ENCODE results near the gene ZNF518B. TPM values are rescaled to one million over a fixed set of nuclear protein-coding genes. Genes with fewer than 3 reads are reported as not detected.

Gene ZNF518B
- total RNA-seq, 6 experiments from 2014 or later = 2.2 to 8.0 (median 4.4) TPM

- Histone ChIP-seq H3K9me3 (no peaks in the 10 kb centered on the region), H3K36me3 (no peaks in the 10 kb centered on the region), H3K27me3 (no peaks in the 10 kb centered on the region), H3K4me3 (no peak overlapping the region), H3K27ac (no peak overlapping the region), H3K4me1 (no peaks in the 10 kb centered on the region)
- ATAC-seq (no peak), DNase-seq (no peak)
- TF ChIP-seq CTCF (IDR thresholded peaks at IDR 0.05) = no peak
- TF ChIP-seq POLR2A (IDR thresholded peaks at IDR 0.05) = no peak
- intact Hi-C loops (cut with DNase I) = loop anchor here (5.0 to 10.0 kb wide), 2 partner anchors 248 to 251 kb away; no protein-coding TSS in a partner anchor
- WGBS (ENCODE audit: insufficient coverage, low coverage, low lambda C conversion rate, missing lambda C conversion rate) = 44% methylated on average over 2 of the region's 8 CpGs
Observed at GRCh38 chr4:10405672-10406071, 51.6 kb downstream of the ZNF518B start.

- Histone ChIP-seq H3K27ac (no peak overlapping the region), H3K36me3 (no peaks in the 10 kb centered on the region), H3K9me3 (no peaks in the 10 kb centered on the region), H3K4me3 (no peak overlapping the region), H3K4me1 (no peaks in the 10 kb centered on the region), H3K27me3 (no peaks in the 10 kb centered on the region)
- peak; percentile 68 to 86 (median 78) for ATAC-seq
- no peak for DNase-seq
- 51% methylated on average over 6 of the region's 6 CpGs for WGBS (ENCODE audit: insufficient coverage, low coverage, low lambda C conversion rate, missing lambda C conversion rate)
- TF ChIP-seq POLR2A (IDR thresholded peaks at IDR 0.05) = no peak
- TF ChIP-seq CTCF (IDR thresholded peaks at IDR 0.05) = peak; percentile 47 to 65 (median 57)
- intact Hi-C loops (cut with DNase I) = loop anchor here in 1 of 2 donors (10.0 kb wide), 1 partner anchor 249 kb away; no protein-coding TSS in a partner anchor
Observed at GRCh38 chr4:10403633-10404445, 53.4 kb downstream of the ZNF518B start.

GRCh38 chr4:10395971-10396580 is 61.1 kb downstream of the ZNF518B start:
- 67% methylated on average over 1 of the region's 1 CpG for WGBS (ENCODE audit: insufficient coverage, low coverage, low lambda C conversion rate, missing lambda C conversion rate)
- Histone ChIP-seq H3K4me1 (no peaks in the 10 kb centered on the region), H3K27ac (no peak overlapping the region), H3K9me3 (no peaks in the 10 kb centered on the region), H3K4me3 (no peak overlapping the region), H3K27me3 (no peaks in the 10 kb centered on the region), H3K36me3 (no peaks in the 10 kb centered on the region)
- intact Hi-C loops (cut with DNase I) = no loop called here
- TF ChIP-seq POLR2A (IDR thresholded peaks at IDR 0.05) (no peak), CTCF (IDR thresholded peaks at IDR 0.05) (no peak)
- no peak for ATAC-seq
- no peak for DNase-seq

Other genes starting within 250 kb of the ZNF518B start
- not detected for gene CLNK, start 227.3 kb upstream of the ZNF518B start, total RNA-seq

Measured in right lobe of liver (tissue), 6 donors.